IMR-90 (cell line): Measurements from ENCODE around the gene CD84. TPM values are rescaled to one million over a fixed set of nuclear protein-coding genes. Genes with fewer than 3 reads are reported as not detected.

ENCODE experiments used
- ATAC-seq: fragments of 200-7000 bp; cut with Tn5 transposase; 2 replicates; pipeline ENCODE4 v1.9.1; 2020; ENCODE audit warnings: low read depth, mild to moderate bottlenecking, moderate library complexity
- BruUV-seq: library from RNA; stranded (reverse); fragments of 400-500 nt; replicated peaks from 2 replicates; lab custom pipeline; 2021; lab: Mats Ljungman, UMichigan
- CTCF ChIA-PET: fragments of 300-600 bp; formaldehyde crosslinking; extraction: SDS; loops from one replicate; lab custom pipeline; 2021; ENCODE audit warnings: antibody characterized with exemption; lab: Yijun Ruan, JAX
- POLR2A ChIA-PET: fragments of 300-600 bp; sonication (Branson Sonifier 250); formaldehyde crosslinking; loops from one replicate; lab custom pipeline; 2022; ENCODE audit warnings: antibody characterized with exemption; ENCODE audit not compliant: unreplicated experiment; lab: Charles Lee
- DNase-seq: peaks from one replicate; pipeline ENCODE4 v3.0.0; 2013
- H2AFZ ChIP-seq: replicated peaks from 2 replicates; pipeline ENCODE3; 2013; ENCODE audit warnings: low read length, mild to moderate bottlenecking; ENCODE audit not compliant: poor library complexity
- H2AK5ac ChIP-seq: 2 replicates; pipeline ENCODE4 v1.6.1; 2013; ENCODE audit warnings: low read depth, low read length, inconsistent platforms
- H2AK9ac ChIP-seq: replicated peaks from 2 replicates; pipeline ENCODE3; 2013; ENCODE audit warnings: mild to moderate bottlenecking, low read depth, low read length, moderate library complexity; ENCODE audit not compliant: poor library complexity
- H2BK120ac ChIP-seq: 2 replicates; pipeline ENCODE4 v1.6.1; 2013; ENCODE audit warnings: low read depth, low read length, inconsistent platforms
- H2BK15ac ChIP-seq: 3 replicates; pipeline ENCODE4 v1.6.1; 2013; ENCODE audit warnings: low read depth, low read length, inconsistent platforms
- H2BK20ac ChIP-seq: 2 replicates; pipeline ENCODE4 v1.6.1; 2013; ENCODE audit warnings: low read depth, mild to moderate bottlenecking, inconsistent platforms, low read length, moderate library complexity
- H2BK5ac ChIP-seq: 2 replicates; pipeline ENCODE4 v1.6.1; 2013; ENCODE audit warnings: mild to moderate bottlenecking, low read depth, low read length, inconsistent platforms; ENCODE audit not compliant: poor library complexity, severe bottlenecking
- H3K14ac ChIP-seq: replicated peaks from 2 replicates; pipeline ENCODE4 v1.6.1; 2013; ENCODE audit warnings: low read depth, low read length, inconsistent platforms
- H3K18ac ChIP-seq: 2 replicates; pipeline ENCODE4 v1.6.1; 2013; ENCODE audit warnings: low read depth, low read length, control low read depth
- H3K23ac ChIP-seq: 2 replicates; pipeline ENCODE4 v1.6.1; 2013; ENCODE audit warnings: low read depth, low read length, inconsistent platforms
- H3K27ac ChIP-seq: 2 replicates; pipeline ENCODE4 v1.5.1; 2013; ENCODE audit warnings: mild to moderate bottlenecking, control low read depth, low read length; ENCODE audit not compliant: insufficient read depth
- H3K27me3 ChIP-seq: 2 replicates; pipeline ENCODE4 v1.6.1; 2013; ENCODE audit warnings: low read length; ENCODE audit not compliant: control insufficient read depth, insufficient read depth
- H3K36me3 ChIP-seq: 2 replicates; pipeline ENCODE4 v1.6.1; 2013; ENCODE audit warnings: low read length, mixed read lengths; ENCODE audit not compliant: control insufficient read depth, insufficient read depth
- H3K4ac ChIP-seq: 2 replicates; pipeline ENCODE4 v1.6.1; 2013; ENCODE audit warnings: low read depth, low read length, inconsistent platforms
- H3K4me1 ChIP-seq: 2 replicates; pipeline ENCODE4 v1.6.1; 2013; ENCODE audit warnings: low read length, mixed read lengths; ENCODE audit not compliant: control insufficient read depth, insufficient read depth
- H3K4me2 ChIP-seq: 2 replicates; pipeline ENCODE4 v1.6.1; 2013; ENCODE audit warnings: low read depth, mild to moderate bottlenecking, control low read depth, low read length, moderate library complexity
- H3K4me3 ChIP-seq: 2 replicates; pipeline ENCODE4 v1.5.1; 2013; ENCODE audit warnings: low read depth, mild to moderate bottlenecking, control low read depth, low read length, moderate library complexity; ENCODE audit not compliant: insufficient read depth
- H3K56ac ChIP-seq: 2 replicates; pipeline ENCODE4 v1.6.1; 2013; ENCODE audit warnings: low read length, inconsistent platforms; ENCODE audit not compliant: insufficient read depth; ENCODE audit errors: extremely low read depth
- H3K79me1 ChIP-seq, 2 experiments: 2 replicates each; pipeline ENCODE4 v1.6.1; 2013; ENCODE audit warnings: low read length in 2 of 2, inconsistent platforms in 1 of 2, low read depth in 1 of 2
- H3K9ac ChIP-seq: 2 replicates; pipeline ENCODE4 v1.6.1; 2013; ENCODE audit warnings: low read depth, low read length, control low read depth
- H3K9me1 ChIP-seq: 2 replicates; pipeline ENCODE4 v1.6.1; 2013; ENCODE audit warnings: low read length, inconsistent platforms; ENCODE audit not compliant: insufficient read depth
- H3K9me3 ChIP-seq: 2 replicates; pipeline ENCODE4 v1.6.1; 2013; ENCODE audit warnings: low read length; ENCODE audit not compliant: control insufficient read depth, insufficient read depth
- H4K20me1 ChIP-seq: 2 replicates; pipeline ENCODE4 v1.6.1; 2013; ENCODE audit warnings: low read length, inconsistent platforms; ENCODE audit not compliant: insufficient read depth
- H4K5ac ChIP-seq: 2 replicates; pipeline ENCODE4 v1.6.1; 2013; ENCODE audit warnings: mild to moderate bottlenecking, low read depth, low read length, control low read depth
- H4K8ac ChIP-seq, 2 experiments: 2 replicates each; pipeline ENCODE4 v1.6.1; 2013; ENCODE audit warnings: low read depth in 2 of 2, low read length in 2 of 2, control low read depth in 1 of 2, inconsistent platforms in 1 of 2
- H4K91ac ChIP-seq: 2 replicates; pipeline ENCODE4 v1.6.1; 2013; ENCODE audit warnings: low read depth, low read length, inconsistent platforms; ENCODE audit not compliant: insufficient read depth
- BHLHE40 ChIP-seq: fragments of 150-350 bp; IDR thresholded peaks from 2 replicates; pipeline ENCODE4 v1.6.1; 2016; ENCODE audit warnings: mild to moderate bottlenecking, low read depth, low read length
- CEBPB ChIP-seq: IDR thresholded peaks from 2 replicates; pipeline ENCODE4 v1.6.1; 2012; ENCODE audit warnings: low read depth, low read length, improper control_type of control experiment
- CHD1 ChIP-seq: IDR thresholded peaks from 2 replicates; pipeline ENCODE4 v1.6.1; 2012; ENCODE audit warnings: low read depth, low read length, improper control_type of control experiment
- CTCF ChIP-seq: conservative IDR thresholded peaks from 2 replicates; pipeline ENCODE4 v1.5.1; 2012; ENCODE audit warnings: mild to moderate bottlenecking, low read depth, low read length, improper control_type of control experiment
- FOS ChIP-seq: fragments of 150-350 bp; IDR thresholded peaks from 2 replicates; pipeline ENCODE4 v1.6.1; 2016; ENCODE audit warnings: low read depth, low read length
- MAFK ChIP-seq: IDR thresholded peaks from 2 replicates; pipeline ENCODE4 v1.6.1; 2012; ENCODE audit warnings: low read depth, low read length, improper control_type of control experiment
- MAZ ChIP-seq: IDR thresholded peaks from 2 replicates; pipeline ENCODE4 v1.6.1; 2012; ENCODE audit warnings: low read depth, mild to moderate bottlenecking, low read length, improper control_type of control experiment, moderate library complexity, borderline replicate concordance
- MXI1 ChIP-seq: IDR thresholded peaks from 2 replicates; pipeline ENCODE4 v1.6.1; 2012; ENCODE audit warnings: low read depth, mild to moderate bottlenecking, low read length, moderate library complexity, borderline replicate concordance
- NFE2L2 ChIP-seq: fragments of 150-350 bp; IDR thresholded peaks from 2 replicates; pipeline ENCODE4 v1.6.1; 2016; ENCODE audit warnings: low read depth, mild to moderate bottlenecking, low read length
- POLR2A ChIP-seq: IDR thresholded peaks from 2 replicates; pipeline ENCODE4 v1.6.1; 2012; ENCODE audit warnings: mild to moderate bottlenecking, low read depth, low read length
- RAD21 ChIP-seq: IDR thresholded peaks from 2 replicates; pipeline ENCODE4 v1.6.1; 2012; ENCODE audit warnings: low read length, improper control_type of control experiment
- RCOR1 ChIP-seq: IDR thresholded peaks from 2 replicates; pipeline ENCODE4 v1.6.1; 2012; ENCODE audit warnings: mild to moderate bottlenecking, low read length, improper control_type of control experiment; ENCODE audit not compliant: insufficient replicate concordance
- SMC3 ChIP-seq: fragments of 150-350 bp; IDR thresholded peaks from 2 replicates; pipeline ENCODE4 v1.6.1; 2016; ENCODE audit warnings: low read depth, mild to moderate bottlenecking, antibody characterized with exemption, low read length, moderate library complexity
- WGBS, 2 experiments: methylation state at CpG; one replicate each; pipeline versions ENCODE4 v1.1.5 to v1.1.7; 2013; ENCODE audit warnings: missing lambda C conversion rate in 2 of 2; ENCODE audit not compliant: insufficient read length in 1 of 2; ENCODE audit errors: extremely low coverage in 2 of 2; 5-methylcytosine and 5-hydroxymethylcytosine counted together
- dilution Hi-C: fragments of 300-500 bp; cut with HindIII; formaldehyde crosslinking; loops from one replicate; pipeline ENCODE4 v1.14.3; 2018; ENCODE audit warnings: low sequenced_read_pairs; ENCODE audit not compliant: unreplicated experiment
- in situ Hi-C: fragments of 300-500 bp; cut with MboI; formaldehyde crosslinking; loops from 3 replicates; pipeline ENCODE4 v1.14.3; 2019; ENCODE audit warnings: low sequenced_read_pairs, inconsistent platforms, mixed read lengths
- intact Hi-C: fragments of 100-400 bp; cut with micrococcal nuclease; formaldehyde crosslinking; loops from 2 replicates; pipeline ENCODE4 v1.10.0; 2022
- polyA plus RNA-seq, 3 experiments: library from polyadenylated mRNA; depleted of rRNA; stranded (reverse); fragments of >200 nt; gene quantifications; 2 replicates each; pipeline ENCODE4 v1.2.3, GENCODE V29; 2012; ENCODE audit warnings: low replicate concordance in 1 of 3
- total RNA-seq: library from RNA; depleted of rRNA; stranded (reverse); fragments of >200 nt; gene quantifications from 2 replicates; pipeline ENCODE4 v1.2.3, GENCODE V29; 2012
- TF ChIP-seq, protein P1 (sequence below): fragments of 150-350 bp; IDR thresholded peaks from 2 replicates; pipeline ENCODE4 v1.6.1; 2016; ENCODE audit warnings: low read depth, mild to moderate bottlenecking, low read length, moderate library complexity, borderline replicate concordance
- TF ChIP-seq, protein P2 (sequence below): fragments of 150-350 bp; IDR thresholded peaks from 2 replicates; pipeline ENCODE4 v1.6.1; 2017; ENCODE audit warnings: mild to moderate bottlenecking, antibody characterized with exemption, low read length, low read depth

The CD84 gene
- total and polyA plus RNA-seq, 2 of the 4 experiments (the other 2 are of a cell fraction), result not detected

- WGBS, 2 experiments, result 0% methylated on average over 1 of the region's 4 CpGs; no CpG with 5 or more reads in 1 of the 2 experiments
- ChIA-PET CTCF (interaction anchor here (1.2 kb wide), 1 partner anchor 10 kb away, joined by 6 read pairs; no protein-coding TSS in a partner anchor), POLR2A (no interaction called here)
- Histone ChIP-seq H3K14ac (no peak overlapping the region), H3K23ac (no peak overlapping the region), H2AK9ac (no peak overlapping the region), H2BK20ac (no peak overlapping the region), H3K4me1 (no peaks in the 10 kb centered on the region), H4K8ac (no peak overlapping the region), H3K4ac (no peak overlapping the region), H3K79me1 (no peaks in the 10 kb centered on the region), H4K91ac (no peak overlapping the region), H3K36me3 (no peaks in the 10 kb centered on the region), H3K27ac (no peak overlapping the region), H2AK5ac (no peak overlapping the region), H2BK15ac (no peak overlapping the region), H3K9me1 (no peaks in the 10 kb centered on the region), H4K5ac (no peak overlapping the region), H3K4me3 (no peak overlapping the region), H3K56ac (no peak overlapping the region), H2AFZ (no peak overlapping the region), H3K4me2 (no peak overlapping the region), H3K18ac (no peak overlapping the region), H4K20me1 (no peaks in the 10 kb centered on the region), H2BK120ac (no peak overlapping the region), H3K9me3 (no peaks in the 10 kb centered on the region), H3K27me3 (no peaks in the 10 kb centered on the region), H2BK5ac (no peak overlapping the region), H3K9ac (no peak overlapping the region)
- ATAC-seq (no peak), DNase-seq (no peak)
- intact Hi-C loops (no loop called here), dilution Hi-C loops (no loop called here), in situ Hi-C loops (no loop called here)
- TF ChIP-seq BHLHE40 (no peak), CHD1 (no peak), MAZ (no peak), NFE2L2 (no peak), RCOR1 (no peak), CTCF (no peak), RAD21 (no peak), SMC3 (no peak), MAFK (no peak), FOS (no peak), MXI1 (no peak), POLR2A (no peak), CEBPB (no peak)
- TF ChIP-seq, protein P1, sequence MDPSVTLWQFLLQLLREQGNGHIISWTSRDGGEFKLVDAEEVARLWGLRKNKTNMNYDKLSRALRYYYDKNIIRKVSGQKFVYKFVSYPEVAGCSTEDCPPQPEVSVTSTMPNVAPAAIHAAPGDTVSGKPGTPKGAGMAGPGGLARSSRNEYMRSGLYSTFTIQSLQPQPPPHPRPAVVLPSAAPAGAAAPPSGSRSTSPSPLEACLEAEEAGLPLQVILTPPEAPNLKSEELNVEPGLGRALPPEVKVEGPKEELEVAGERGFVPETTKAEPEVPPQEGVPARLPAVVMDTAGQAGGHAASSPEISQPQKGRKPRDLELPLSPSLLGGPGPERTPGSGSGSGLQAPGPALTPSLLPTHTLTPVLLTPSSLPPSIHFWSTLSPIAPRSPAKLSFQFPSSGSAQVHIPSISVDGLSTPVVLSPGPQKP, result no peak
- TF ChIP-seq, protein P2, sequence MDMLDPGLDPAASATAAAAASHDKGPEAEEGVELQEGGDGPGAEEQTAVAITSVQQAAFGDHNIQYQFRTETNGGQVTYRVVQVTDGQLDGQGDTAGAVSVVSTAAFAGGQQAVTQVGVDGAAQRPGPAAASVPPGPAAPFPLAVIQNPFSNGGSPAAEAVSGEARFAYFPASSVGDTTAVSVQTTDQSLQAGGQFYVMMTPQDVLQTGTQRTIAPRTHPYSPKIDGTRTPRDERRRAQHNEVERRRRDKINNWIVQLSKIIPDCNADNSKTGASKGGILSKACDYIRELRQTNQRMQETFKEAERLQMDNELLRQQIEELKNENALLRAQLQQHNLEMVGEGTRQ, result no peak
- no TSS peak for BruUV-seq
Measured at GRCh38 chr1:160553778-160554177, 25.5 kb downstream of the CD84 start.
